Measurements from ENCODE around the gene TCP10L. TPM values are rescaled to one million over a fixed set of nuclear protein-coding genes. Genes with fewer than 3 reads are reported as not detected.
"Not testable (repeated sequence)": the region's sequence is repeated elsewhere in the genome, so short reads cannot be mapped to it uniquely, and the experiment has no call there.

Gene TCP10L
- total and polyA plus RNA-seq, 2 of the 4 experiments (the other 2 are of a cell fraction): 0.09 TPM; not detected in 1

DNA sequence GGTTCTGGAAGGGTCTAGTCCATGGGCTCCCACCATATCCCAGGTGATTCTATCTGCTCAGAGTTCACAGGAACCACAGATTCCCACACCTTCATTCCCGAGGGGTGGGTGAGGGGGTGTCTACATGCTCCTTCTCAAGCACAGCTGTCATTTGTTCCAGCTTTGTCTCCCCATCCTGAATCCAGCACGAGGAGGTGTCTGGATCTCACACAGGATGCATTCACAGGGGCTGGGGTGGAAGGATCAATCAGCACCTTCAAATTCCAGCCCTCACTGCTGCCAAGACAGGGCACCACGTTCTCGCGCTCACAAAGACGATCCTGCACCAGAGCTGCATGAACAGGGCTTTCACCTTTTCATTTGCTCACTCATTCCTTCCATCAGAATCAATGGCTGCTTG is 52.7 kb downstream of the TCP10L start:
- no peak overlapping the region for H4K8ac ChIP-seq (ENCODE audit: low read depth in 2 of 2, low read length in 2 of 2)
- H3K27me3 ChIP-seq (ENCODE audit: control insufficient read depth, insufficient read depth, low read length): no peaks in the 10 kb centered on the region; the same call in 1 of the 2 replicates
- ChIA-PET CTCF (no interaction called here), POLR2A (ENCODE audit: unreplicated experiment) (no interaction called here)
- H2BK20ac ChIP-seq (ENCODE audit: low read depth, low read length): no peak overlapping the region
- H3K9me3 ChIP-seq (ENCODE audit: control insufficient read depth, insufficient read depth, low read length): peaks cover 2% of the 10 kb centered on the region; the same call in 1 of the 2 replicates
- no CpG with 5 or more reads among the region's 6 CpGs for WGBS, 2 experiments (ENCODE audit: extremely low coverage in 2 of 2, insufficient read length in 1 of 2)
- DNase-seq: no peak
- no peaks in the 10 kb centered on the region for H3K4me1 ChIP-seq (ENCODE audit: control insufficient read depth, insufficient read depth, low read length)
- H3K36me3 ChIP-seq (ENCODE audit: control insufficient read depth, insufficient read depth, low read length): no peaks in the 10 kb centered on the region
- no peak overlapping the region for H2BK5ac ChIP-seq (ENCODE audit: low read depth, low read length, poor library complexity, severe bottlenecking)
- no peak overlapping the region for H3K4ac ChIP-seq (ENCODE audit: low read depth, low read length)
- no peak overlapping the region for H2AK5ac ChIP-seq (ENCODE audit: low read depth, low read length)
- H3K14ac ChIP-seq (replicated peaks; ENCODE audit: low read depth, low read length): no peak overlapping the region
- BruUV-seq (replicated peaks): no TSS peak
- no peak overlapping the region for H2AFZ ChIP-seq (replicated peaks; ENCODE audit: low read length, poor library complexity)
- no peak overlapping the region for H3K18ac ChIP-seq (ENCODE audit: low read depth, low read length)
- ATAC-seq (ENCODE audit: low read depth): no peak
- H3K4me3 ChIP-seq (ENCODE audit: insufficient read depth, low read depth, low read length): no peak overlapping the region
- H3K23ac ChIP-seq (ENCODE audit: low read depth, low read length): no peak overlapping the region
- no peak overlapping the region for H2BK120ac ChIP-seq (ENCODE audit: low read depth, low read length)
- H3K27ac ChIP-seq (ENCODE audit: insufficient read depth, low read length): no peak overlapping the region
- no peak overlapping the region for H2AK9ac ChIP-seq (replicated peaks; ENCODE audit: low read depth, low read length, poor library complexity)
- TF ChIP-seq MAFK (IDR thresholded peaks at IDR 0.05; ENCODE audit: low read depth, low read length): no peak
- no peak for TF ChIP-seq POLR2A (IDR thresholded peaks at IDR 0.05; ENCODE audit: low read depth, low read length)
- TF ChIP-seq CHD1 (IDR thresholded peaks at IDR 0.05; ENCODE audit: low read depth, low read length): no peak
- no peak for TF ChIP-seq MAZ (IDR thresholded peaks at IDR 0.05; ENCODE audit: borderline replicate concordance, low read depth, low read length)
- no peak for TF ChIP-seq NFE2L2 (IDR thresholded peaks at IDR 0.05; ENCODE audit: low read depth, low read length)
- TF ChIP-seq, protein P1, sequence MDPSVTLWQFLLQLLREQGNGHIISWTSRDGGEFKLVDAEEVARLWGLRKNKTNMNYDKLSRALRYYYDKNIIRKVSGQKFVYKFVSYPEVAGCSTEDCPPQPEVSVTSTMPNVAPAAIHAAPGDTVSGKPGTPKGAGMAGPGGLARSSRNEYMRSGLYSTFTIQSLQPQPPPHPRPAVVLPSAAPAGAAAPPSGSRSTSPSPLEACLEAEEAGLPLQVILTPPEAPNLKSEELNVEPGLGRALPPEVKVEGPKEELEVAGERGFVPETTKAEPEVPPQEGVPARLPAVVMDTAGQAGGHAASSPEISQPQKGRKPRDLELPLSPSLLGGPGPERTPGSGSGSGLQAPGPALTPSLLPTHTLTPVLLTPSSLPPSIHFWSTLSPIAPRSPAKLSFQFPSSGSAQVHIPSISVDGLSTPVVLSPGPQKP (IDR thresholded peaks at IDR 0.05; ENCODE audit: borderline replicate concordance, low read depth, low read length): no peak
- TF ChIP-seq FOS (IDR thresholded peaks at IDR 0.05; ENCODE audit: low read depth, low read length): no peak
- TF ChIP-seq SMC3 (IDR thresholded peaks at IDR 0.05; ENCODE audit: low read depth, low read length): no peak
- intact Hi-C loops (cut with micrococcal nuclease) (no loop called here), in situ Hi-C loops (cut with MboI; ENCODE audit: low sequenced_read_pairs) (no loop called here), dilution Hi-C loops (cut with HindIII; ENCODE audit: low sequenced_read_pairs, unreplicated experiment) (no loop called here)
- no peak overlapping the region for H4K91ac ChIP-seq (ENCODE audit: insufficient read depth, low read depth, low read length)
- no peaks in the 10 kb centered on the region for H3K79me1 ChIP-seq (ENCODE audit: low read depth in 1 of 2, low read length in 2 of 2)
- no peak overlapping the region for H2BK15ac ChIP-seq (ENCODE audit: low read depth, low read length)
- no peak overlapping the region for H3K9ac ChIP-seq (ENCODE audit: low read depth, low read length)
- no peaks in the 10 kb centered on the region for H4K20me1 ChIP-seq (ENCODE audit: insufficient read depth, low read length)
- H4K5ac ChIP-seq (ENCODE audit: low read depth, low read length): no peak overlapping the region
- peaks cover 5% of the 10 kb centered on the region; the same call in 1 of the 2 replicates for H3K9me1 ChIP-seq (ENCODE audit: insufficient read depth, low read length)
- no peak overlapping the region for H3K56ac ChIP-seq (ENCODE audit: extremely low read depth, insufficient read depth, low read length)
- H3K4me2 ChIP-seq (ENCODE audit: low read depth, low read length): no peak overlapping the region

DNA sequence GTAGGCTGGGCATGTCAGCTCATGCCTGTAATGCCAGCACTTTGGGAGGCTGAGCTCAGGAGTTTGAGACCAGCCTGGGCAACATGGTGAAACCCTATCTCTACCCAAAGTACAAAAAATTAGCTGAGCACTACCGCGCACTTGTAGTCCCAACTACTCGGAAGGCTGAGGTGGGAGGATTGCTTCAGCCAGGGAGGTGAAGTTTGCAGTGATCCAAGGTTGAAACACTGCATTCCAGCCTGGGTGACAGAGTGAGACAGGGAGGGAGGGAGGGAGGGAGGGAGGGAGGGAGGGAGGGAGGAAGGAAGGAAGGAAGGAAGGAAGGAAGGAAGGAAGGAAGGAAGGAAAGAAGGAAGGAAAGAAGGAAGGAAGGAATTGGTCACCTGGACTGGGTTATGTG is 53.8 kb downstream of the TCP10L start:
- H2AFZ ChIP-seq (replicated peaks; ENCODE audit: low read length, poor library complexity); H4K20me1 ChIP-seq (ENCODE audit: insufficient read depth, low read length); H2AK5ac ChIP-seq (ENCODE audit: low read depth, low read length); H3K4me1 ChIP-seq (ENCODE audit: control insufficient read depth, insufficient read depth, low read length); H2BK15ac ChIP-seq (ENCODE audit: low read depth, low read length); H2BK20ac ChIP-seq (ENCODE audit: low read depth, low read length); H3K56ac ChIP-seq (ENCODE audit: extremely low read depth, insufficient read depth, low read length); H4K5ac ChIP-seq (ENCODE audit: low read depth, low read length); H3K4ac ChIP-seq (ENCODE audit: low read depth, low read length); BruUV-seq (replicated peaks); intact Hi-C loops (cut with micrococcal nuclease); H3K27ac ChIP-seq (ENCODE audit: insufficient read depth, low read length); H3K23ac ChIP-seq (ENCODE audit: low read depth, low read length); CTCF ChIA-PET; in situ Hi-C loops (cut with MboI; ENCODE audit: low sequenced_read_pairs); H4K91ac ChIP-seq (ENCODE audit: insufficient read depth, low read depth, low read length); DNase-seq; H2BK120ac ChIP-seq (ENCODE audit: low read depth, low read length); H2BK5ac ChIP-seq (ENCODE audit: low read depth, low read length, poor library complexity, severe bottlenecking); POLR2A ChIA-PET (ENCODE audit: unreplicated experiment); H4K8ac ChIP-seq (ENCODE audit: low read depth in 2 of 2, low read length in 2 of 2); H3K9me3 ChIP-seq (ENCODE audit: control insufficient read depth, insufficient read depth, low read length); ATAC-seq (ENCODE audit: low read depth); H3K14ac ChIP-seq (replicated peaks; ENCODE audit: low read depth, low read length); H3K9ac ChIP-seq (ENCODE audit: low read depth, low read length); H2AK9ac ChIP-seq (replicated peaks; ENCODE audit: low read depth, low read length, poor library complexity); dilution Hi-C loops (cut with HindIII; ENCODE audit: low sequenced_read_pairs, unreplicated experiment); H3K18ac ChIP-seq (ENCODE audit: low read depth, low read length); H3K79me1 ChIP-seq (ENCODE audit: low read depth in 1 of 2, low read length in 2 of 2); H3K36me3 ChIP-seq (ENCODE audit: control insufficient read depth, insufficient read depth, low read length); H3K27me3 ChIP-seq (ENCODE audit: control insufficient read depth, insufficient read depth, low read length); H3K4me3 ChIP-seq (ENCODE audit: insufficient read depth, low read depth, low read length); H3K4me2 ChIP-seq (ENCODE audit: low read depth, low read length); H3K9me1 ChIP-seq (ENCODE audit: insufficient read depth, low read length): not testable (repeated sequence)
- whole genome bisulfite sequencing, 2 experiments (ENCODE audit: extremely low coverage in 2 of 2, insufficient read length in 1 of 2): no CpG with 5 or more reads among the region's 3 CpGs

Data from IMR-90 (cell line).